ENCODE data around the gene SERBP1. TPM values are rescaled to one million over a fixed set of nuclear protein-coding genes. Genes with fewer than 3 reads are reported as not detected.
"Not testable (repeated sequence)": the region's sequence is repeated elsewhere in the genome, so short reads cannot be mapped to it uniquely, and the experiment has no call there.

SERBP1 gene
- total RNA-seq, 1 donor from 2014 or later: 247 TPM

- Histone ChIP-seq H3K36me3 (ENCODE audit: control insufficient read depth, insufficient read depth, low read length) (no peaks in the 10 kb centered on the region), H3K27me3 (ENCODE audit: control insufficient read depth, insufficient read depth, low read length) (no peaks in the 10 kb centered on the region), H3K4me3 (ENCODE audit: low read depth, low read length) (no peak overlapping the region)
- TF ChIP-seq CTCF (IDR thresholded peaks at IDR 0.05; ENCODE audit: insufficient read depth, low read length, severe bottlenecking): no peak
- no peak for FAIRE-seq
- DNase-seq (ENCODE audit: low read depth): no peak
Observed at GRCh38 chr1:67404212-67404620, 26.0 kb downstream of the SERBP1 start.

- Histone ChIP-seq H3K4me3 (ENCODE audit: low read depth, low read length) (no peak overlapping the region), H3K36me3 (ENCODE audit: control insufficient read depth, insufficient read depth, low read length) (no peaks in the 10 kb centered on the region), H3K27me3 (ENCODE audit: control insufficient read depth, insufficient read depth, low read length) (no peaks in the 10 kb centered on the region)
- DNase-seq (ENCODE audit: low read depth) (no peak), FAIRE-seq (no peak)
- TF ChIP-seq CTCF (IDR thresholded peaks at IDR 0.05; ENCODE audit: insufficient read depth, low read length, severe bottlenecking): no peak
Observed at GRCh38 chr1:67401443-67401842, 28.8 kb downstream of the SERBP1 start.

- H3K27me3 ChIP-seq (ENCODE audit: control insufficient read depth, insufficient read depth, low read length); H3K36me3 ChIP-seq (ENCODE audit: control insufficient read depth, insufficient read depth, low read length); H3K4me3 ChIP-seq (ENCODE audit: low read depth, low read length); FAIRE-seq: not testable (repeated sequence)
- DNase-seq (ENCODE audit: low read depth): peak; percentile 92
Observed at GRCh38 chr1:67400029-67400786, 30.0 kb downstream of the SERBP1 start.

- H3K4me3 ChIP-seq (ENCODE audit: low read depth, low read length): no peak overlapping the region
- no peak for FAIRE-seq
- DNase-seq (ENCODE audit: low read depth): no peak
- no peaks in the 10 kb centered on the region for H3K27me3 ChIP-seq (ENCODE audit: control insufficient read depth, insufficient read depth, low read length)
- TF ChIP-seq CTCF (IDR thresholded peaks at IDR 0.05; ENCODE audit: insufficient read depth, low read length, severe bottlenecking): no peak
- H3K36me3 ChIP-seq (ENCODE audit: control insufficient read depth, insufficient read depth, low read length): peaks cover 3% of the 10 kb centered on the region
Observed at GRCh38 chr1:67399199-67399993, 30.8 kb downstream of the SERBP1 start.

GRCh38 chr1:67394548-67394947 is 35.7 kb downstream of the SERBP1 start:
- H3K36me3 ChIP-seq (ENCODE audit: control insufficient read depth, insufficient read depth, low read length): peaks cover 5% of the 10 kb centered on the region
- no peak for DNase-seq (ENCODE audit: low read depth)
- H3K27me3 ChIP-seq (ENCODE audit: control insufficient read depth, insufficient read depth, low read length): no peaks in the 10 kb centered on the region
- TF ChIP-seq CTCF (IDR thresholded peaks at IDR 0.05; ENCODE audit: insufficient read depth, low read length, severe bottlenecking): no peak
- FAIRE-seq: no peak
- H3K4me3 ChIP-seq (ENCODE audit: low read depth, low read length): no peak overlapping the region

- H3K27me3 ChIP-seq (ENCODE audit: control insufficient read depth, insufficient read depth, low read length): no peaks in the 10 kb centered on the region
- H3K4me3 ChIP-seq (ENCODE audit: low read depth, low read length): no peak overlapping the region
- TF ChIP-seq CTCF (IDR thresholded peaks at IDR 0.05; ENCODE audit: insufficient read depth, low read length, severe bottlenecking): no peak
- no peak for DNase-seq (ENCODE audit: low read depth)
- H3K36me3 ChIP-seq (ENCODE audit: control insufficient read depth, insufficient read depth, low read length): peaks cover 5% of the 10 kb centered on the region
- no peak for FAIRE-seq
Observed at GRCh38 chr1:67393737-67394136, 36.5 kb downstream of the SERBP1 start.
